GM12874 (cell line): ENCODE measurements around the gene KRT10.

Experiments
- CTCF ChIP-seq: IDR thresholded peaks from 2 replicates; pipeline ENCODE4 v1.5.1; 2011; ENCODE audit warnings: low read depth, mild to moderate bottlenecking, control low read depth, low read length, moderate library complexity; ENCODE audit not compliant: insufficient read depth

KRT10 gene

GRCh38 chr17:40857535-40857934 is 35.1 kb upstream of the KRT10 start:
- no peak for TF ChIP-seq CTCF

GRCh38 chr17:40854175-40854814 is 31.9 kb upstream of the KRT10 start:
- no peak for TF ChIP-seq CTCF

GRCh38 chr17:40852364-40852763 is 29.9 kb upstream of the KRT10 start:
- TF ChIP-seq CTCF: no peak

- no peak for TF ChIP-seq CTCF
These were observed 28.0 kb upstream of the KRT10 start for GRCh38 chr17:40850293-40850972.

- TF ChIP-seq CTCF: no peak
These were observed 27.3 kb upstream of the KRT10 start for GRCh38 chr17:40849723-40850122.

GRCh38 chr17:40848583-40849235 is 26.3 kb upstream of the KRT10 start:
- no peak for TF ChIP-seq CTCF

- no peak for TF ChIP-seq CTCF
These were observed 24.2 kb upstream of the KRT10 start for GRCh38 chr17:40846515-40847144.
